DND-41 (cell line): ENCODE measurements around the gene WNT2.

Experiments
- ATAC-seq: fragments of 200-7000 bp; cut with Tn5 transposase; 3 replicates; pipeline ENCODE4 v1.9.1; 2021; ENCODE audit warnings: low read depth; ENCODE audit not compliant: insufficient read depth
- DNase-seq: peaks from one replicate; pipeline ENCODE4 v3.0.0-alpha.2; 2020
- H2AFZ ChIP-seq: 2 replicates; pipeline ENCODE4 v1.6.0; 2012; ENCODE audit warnings: low read depth, low read length
- H3K27ac ChIP-seq: 2 replicates; pipeline ENCODE4 v1.5.1; 2012; ENCODE audit warnings: low read length, inconsistent platforms
- H3K27me3 ChIP-seq: fragments of 200-600 bp; sonication (generic); 2 replicates; pipeline ENCODE4 v1.6.0; 2012; ENCODE audit warnings: low read length, mild to moderate bottlenecking, inconsistent platforms; ENCODE audit not compliant: insufficient read depth, poor library complexity
- H3K36me3 ChIP-seq: 2 replicates; pipeline ENCODE4 v1.5.1; 2012; ENCODE audit warnings: low read length, inconsistent platforms; ENCODE audit not compliant: insufficient read depth
- H3K4me1 ChIP-seq: 2 replicates; pipeline ENCODE4 v1.5.1; 2012; ENCODE audit warnings: mild to moderate bottlenecking, low read length; ENCODE audit not compliant: insufficient read depth
- H3K4me2 ChIP-seq: 2 replicates; pipeline ENCODE4 v1.6.0; 2012; ENCODE audit warnings: mild to moderate bottlenecking, moderate library complexity, low read length, inconsistent platforms; ENCODE audit not compliant: insufficient read depth
- H3K4me3 ChIP-seq, 2 experiments: fragments of 200-600 bp in 1 of 2; shearing (Covaris generic) in 1 of 2; 2 replicates each; pipeline ENCODE4 v1.5.1; 2012 to 2016; ENCODE audit warnings: inconsistent platforms in 2 of 2, low read length in 2 of 2, mild to moderate bottlenecking in 2 of 2, low read depth in 1 of 2, moderate library complexity in 1 of 2
- H3K79me2 ChIP-seq: 2 replicates; pipeline ENCODE4 v1.6.0; 2012; ENCODE audit warnings: low read length, inconsistent platforms; ENCODE audit not compliant: insufficient read depth
- H3K9ac ChIP-seq: 2 replicates; pipeline ENCODE4 v1.6.0; 2012; ENCODE audit warnings: low read depth, mild to moderate bottlenecking, inconsistent platforms, low read length, moderate library complexity
- H3K9me3 ChIP-seq: 2 replicates; pipeline ENCODE4 v1.5.1; 2012; ENCODE audit warnings: low read length, moderate library complexity, mild to moderate bottlenecking, inconsistent platforms; ENCODE audit not compliant: insufficient read depth, severe bottlenecking
- H4K20me1 ChIP-seq: 2 replicates; pipeline ENCODE4 v1.6.0; 2012; ENCODE audit warnings: low read length; ENCODE audit not compliant: insufficient read depth
- CTCF ChIP-seq: IDR thresholded peaks from 2 replicates; pipeline ENCODE4 v1.5.1; 2012; ENCODE audit warnings: borderline replicate concordance, low read length, moderate library complexity, mild to moderate bottlenecking; ENCODE audit not compliant: poor library complexity, severe bottlenecking; ENCODE audit errors: extremely low read depth
- EZH2 ChIP-seq: IDR thresholded peaks from 3 replicates; pipeline ENCODE4 v1.6.1; 2012; ENCODE audit warnings: borderline replicate concordance, low read depth, mild to moderate bottlenecking, moderate library complexity, low read length, inconsistent platforms; ENCODE audit not compliant: severe bottlenecking

The WNT2 gene

GRCh38 chr7:117319181-117319580 lies 3.7 kb downstream of the WNT2 start:
- Histone ChIP-seq H3K27me3 (no peaks in the 10 kb centered on the region), H4K20me1 (no peaks in the 10 kb centered on the region), H3K4me3 (no peak overlapping the region), H3K9ac (no peak overlapping the region), H3K27ac (no peak overlapping the region), H2AFZ (no peak overlapping the region), H3K4me2 (no peak overlapping the region), H3K4me1 (no peaks in the 10 kb centered on the region), H3K9me3 (no peaks in the 10 kb centered on the region), H3K79me2 (no peaks in the 10 kb centered on the region), H3K36me3 (no peaks in the 10 kb centered on the region)
- DNase-seq (no peak), ATAC-seq (no peak)
- TF ChIP-seq CTCF (no peak), EZH2 (no peak)

GRCh38 chr7:117313582-117313981 lies 9.3 kb downstream of the WNT2 start:
- Histone ChIP-seq H3K9ac (no peak overlapping the region), H3K79me2 (no peaks in the 10 kb centered on the region), H3K4me2 (no peak overlapping the region), H3K9me3 (no peaks in the 10 kb centered on the region), H3K36me3 (no peaks in the 10 kb centered on the region), H4K20me1 (no peaks in the 10 kb centered on the region), H3K4me3 (no peak overlapping the region), H3K27me3 (no peaks in the 10 kb centered on the region), H3K27ac (no peak overlapping the region), H2AFZ (no peak overlapping the region), H3K4me1 (no peaks in the 10 kb centered on the region)
- ATAC-seq (no peak), DNase-seq (no peak)
- TF ChIP-seq CTCF = no peak
- no peak for TF ChIP-seq EZH2

GRCh38 chr7:117312593-117313580 lies 10.0 kb downstream of the WNT2 start:
- H4K20me1 ChIP-seq = no peaks in the 10 kb centered on the region
- DNase-seq = no peak
- no peak overlapping the region for H3K9ac ChIP-seq
- H3K4me1 ChIP-seq = no peaks in the 10 kb centered on the region
- no peak overlapping the region for H3K4me2 ChIP-seq
- no peaks in the 10 kb centered on the region for H3K27me3 ChIP-seq
- TF ChIP-seq EZH2 (no peak), CTCF (no peak)
- no peak overlapping the region for H2AFZ ChIP-seq
- no peaks in the 10 kb centered on the region for H3K9me3 ChIP-seq
- H3K27ac ChIP-seq = no peak overlapping the region
- no peaks in the 10 kb centered on the region for H3K79me2 ChIP-seq
- H3K4me3 ChIP-seq = no peak overlapping the region
- ATAC-seq = no peak
- no peaks in the 10 kb centered on the region for H3K36me3 ChIP-seq
